Measurements from ENCODE around the gene CENPM.

CENPM gene

GRCh38 chr22:41946629-41947423 is at the start of gene CENPM:
TSS of gene CENPM (minus strand) at chr22:41947152. CDS start at chr22:41947076, 76 bp downstream.
- Histone ChIP-seq H3K27ac (no peak within 1 kb of the TSS), H3K36me3 (no peaks in the 10 kb centered on the region), H3K4me1 (ENCODE audit: control insufficient read depth in 1 of 2, insufficient read depth in 1 of 2, low read depth in 1 of 2, low read length in 1 of 2) (peaks cover 18% of the 10 kb centered on the region in 2 experiments), H3K9me3 (no peaks in the 10 kb centered on the region), H3K4me3 (ENCODE audit: low read depth in 1 of 2, low read length in 1 of 2) (peak within 1 kb of the TSS; percentile 73 to 79), H3K27me3 (no peaks in the 10 kb centered on the region)
- TF ChIP-seq CTCF (IDR thresholded peaks at IDR 0.05) = no peak

GRCh38 chr22:41995211-41995610 is 48.3 kb upstream of the CENPM start:
- TF ChIP-seq CTCF (IDR thresholded peaks at IDR 0.05) = no peak
- no peaks in the 10 kb centered on the region for H3K36me3 ChIP-seq
- H3K27me3 ChIP-seq = peaks cover 36% of the 10 kb centered on the region
- H3K4me3 ChIP-seq (ENCODE audit: low read depth in 1 of 2, low read length in 1 of 2) = no peak overlapping the region
- H3K4me1 ChIP-seq (ENCODE audit: control insufficient read depth in 1 of 2, insufficient read depth in 1 of 2, low read depth in 1 of 2, low read length in 1 of 2) = peaks cover 5 to 10% of the 10 kb centered on the region in 2 experiments
- H3K9me3 ChIP-seq = no peaks in the 10 kb centered on the region
- H3K27ac ChIP-seq = no peak overlapping the region

DNA sequence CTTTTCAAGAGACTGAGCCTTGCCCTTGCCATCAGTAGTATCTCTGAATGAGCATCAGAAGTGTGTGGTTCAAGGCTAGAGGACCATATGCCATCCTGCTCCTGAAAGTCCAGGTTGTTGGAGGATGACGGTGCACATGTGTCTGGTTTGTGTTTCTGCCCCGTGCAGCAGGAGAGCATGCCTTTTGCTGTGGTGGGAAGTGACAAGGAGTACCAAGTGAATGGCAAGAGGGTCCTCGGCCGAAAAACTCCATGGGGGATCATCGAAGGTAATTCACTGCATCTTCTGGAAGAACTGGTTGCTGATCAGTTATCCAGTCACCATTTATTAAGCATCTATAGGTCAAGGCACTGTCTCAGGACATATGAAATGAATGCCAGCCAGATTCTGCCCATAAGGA is 45.5 kb upstream of the CENPM start:
- no peak for TF ChIP-seq CTCF (IDR thresholded peaks at IDR 0.05)
- Histone ChIP-seq H3K4me3 (ENCODE audit: low read depth in 1 of 2, low read length in 1 of 2) (no peak overlapping the region), H3K36me3 (no peaks in the 10 kb centered on the region), H3K27ac (no peak overlapping the region), H3K27me3 (peaks cover 34% of the 10 kb centered on the region), H3K9me3 (no peaks in the 10 kb centered on the region), H3K4me1 (ENCODE audit: control insufficient read depth in 1 of 2, insufficient read depth in 1 of 2, low read depth in 1 of 2, low read length in 1 of 2) (no peaks in the 10 kb centered on the region)

- Histone ChIP-seq H3K4me1 (ENCODE audit: control insufficient read depth in 1 of 2, insufficient read depth in 1 of 2, low read depth in 1 of 2, low read length in 1 of 2) (no peaks in the 10 kb centered on the region), H3K27ac (no peak overlapping the region), H3K36me3 (no peaks in the 10 kb centered on the region), H3K4me3 (ENCODE audit: low read depth in 1 of 2, low read length in 1 of 2) (no peak overlapping the region), H3K9me3 (no peaks in the 10 kb centered on the region), H3K27me3 (peaks cover 20% of the 10 kb centered on the region)
- TF ChIP-seq CTCF (IDR thresholded peaks at IDR 0.05) = no peak
Measured at GRCh38 chr22:41991111-41991510, 44.2 kb upstream of the CENPM start.

GRCh38 chr22:41989246-41989645 is 42.3 kb upstream of the CENPM start:
- no peak overlapping the region for H3K4me3 ChIP-seq (ENCODE audit: low read depth in 1 of 2, low read length in 1 of 2)
- H3K27ac ChIP-seq = no peak overlapping the region
- H3K9me3 ChIP-seq = no peaks in the 10 kb centered on the region
- H3K36me3 ChIP-seq = no peaks in the 10 kb centered on the region
- H3K4me1 ChIP-seq (ENCODE audit: control insufficient read depth in 1 of 2, insufficient read depth in 1 of 2, low read depth in 1 of 2, low read length in 1 of 2) = no peaks in the 10 kb centered on the region
- no peak for TF ChIP-seq CTCF (IDR thresholded peaks at IDR 0.05)
- H3K27me3 ChIP-seq = peaks cover 20% of the 10 kb centered on the region

Measured in neutrophil (primary cell).